ENCODE results near the gene PTCRA.

Gene PTCRA

GRCh38 chr6:42962096-42962495 is 46.2 kb downstream of the PTCRA start:
- Histone ChIP-seq H3K4me3 (ENCODE audit: low read depth, low read length) (no peak overlapping the region), H3K23ac (ENCODE audit: low read length) (no peak overlapping the region), H2AK5ac (ENCODE audit: low read length) (no peak overlapping the region), H3K79me2 (ENCODE audit: control insufficient read depth, insufficient read depth, low read length, poor library complexity) (no peaks in the 10 kb centered on the region), H2BK5ac (ENCODE audit: low read depth, low read length, poor library complexity) (no peak overlapping the region), H3K18ac (ENCODE audit: low read length) (no peak overlapping the region), H4K8ac (ENCODE audit: low read depth, low read length) (no peak overlapping the region), H3K79me1 (ENCODE audit: low read length) (no peaks in the 10 kb centered on the region), H4K91ac (ENCODE audit: low read depth, low read length) (no peak overlapping the region), H3K27me3 (ENCODE audit: insufficient read depth, low read length) (no peaks in the 10 kb centered on the region), H4K12ac (ENCODE audit: low read depth, low read length) (no peak overlapping the region), H3K9ac (ENCODE audit: low read length) (no peak overlapping the region), H3K9me3 (ENCODE audit: insufficient read depth, low read depth, low read length) (peaks cover 2% of the 10 kb centered on the region), H2BK12ac (ENCODE audit: low read length) (no peak overlapping the region), H3K36me3 (ENCODE audit: control insufficient read depth in 1 of 2, insufficient read depth in 2 of 2, low read length in 2 of 2) (peaks cover 33 to 35% of the 10 kb centered on the region in 2 experiments), H2AFZ (ENCODE audit: insufficient read depth, low read length, poor library complexity) (no peak overlapping the region), H3K27ac (ENCODE audit: low read depth, low read length) (no peak overlapping the region), H3K4ac (ENCODE audit: low read depth, low read length) (no peak overlapping the region), H2BK120ac (ENCODE audit: insufficient read depth, low read length, poor library complexity) (no peak overlapping the region), H3K4me1 (ENCODE audit: control insufficient read depth in 1 of 2, insufficient read depth in 2 of 2, low read length in 2 of 2) (peaks cover 4 to 5% of the 10 kb centered on the region in 2 experiments), H3K4me2 (ENCODE audit: low read length) (no peak overlapping the region), H3K14ac (ENCODE audit: low read length) (no peak overlapping the region)
- DNase-seq, result peak; percentile 68
- WGBS (ENCODE audit: extremely low coverage, insufficient coverage, insufficient read length), result no CpG with 5 or more reads among the region's 12 CpGs

DNA sequence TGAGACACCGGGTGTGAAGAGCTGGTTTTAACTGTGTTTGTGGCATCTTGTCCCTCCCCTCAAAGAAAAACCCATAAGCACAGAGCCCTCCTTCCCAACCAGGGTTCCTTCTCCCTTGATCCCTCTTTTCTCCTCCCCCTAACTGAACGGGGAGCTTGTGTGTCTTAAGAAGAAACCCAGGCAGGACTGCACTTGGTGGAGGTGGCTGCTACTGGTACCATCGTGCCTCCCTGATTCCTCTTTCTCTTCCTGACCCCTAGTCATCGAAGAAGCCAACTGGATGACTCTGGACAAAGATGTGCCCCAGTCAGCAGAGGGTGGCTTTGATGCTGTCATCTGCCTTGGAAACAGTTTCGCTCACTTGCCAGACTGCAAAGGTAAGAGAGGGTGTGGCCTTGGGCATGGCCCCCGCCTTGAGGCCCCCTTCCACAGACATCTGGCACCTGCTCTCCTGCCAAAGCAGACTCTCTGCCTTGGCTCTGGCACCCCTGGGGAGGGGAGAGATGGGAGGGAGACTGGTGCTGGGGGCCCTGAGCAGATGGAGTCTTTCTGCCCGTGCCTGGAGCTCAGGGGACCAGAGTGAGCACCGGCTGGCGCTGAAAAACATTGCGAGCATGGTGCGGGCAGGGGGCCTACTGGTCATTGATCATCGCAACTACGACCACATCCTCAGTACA is 46.8 kb downstream of the PTCRA start:
- Histone ChIP-seq H3K27ac (ENCODE audit: low read depth, low read length) (no peak overlapping the region), H2BK12ac (ENCODE audit: low read length) (no peak overlapping the region), H4K8ac (ENCODE audit: low read depth, low read length) (no peak overlapping the region), H3K4ac (ENCODE audit: low read depth, low read length) (no peak overlapping the region), H2AK5ac (ENCODE audit: low read length) (no peak overlapping the region), H3K79me2 (ENCODE audit: control insufficient read depth, insufficient read depth, low read length, poor library complexity) (no peaks in the 10 kb centered on the region), H2BK120ac (ENCODE audit: insufficient read depth, low read length, poor library complexity) (no peak overlapping the region), H3K27me3 (ENCODE audit: insufficient read depth, low read length) (no peaks in the 10 kb centered on the region), H3K23ac (ENCODE audit: low read length) (no peak overlapping the region), H3K9me3 (ENCODE audit: insufficient read depth, low read depth, low read length) (peaks cover 2% of the 10 kb centered on the region), H3K36me3 (ENCODE audit: control insufficient read depth in 1 of 2, insufficient read depth in 2 of 2, low read length in 2 of 2) (peaks cover 37 to 38% of the 10 kb centered on the region in 2 experiments), H3K9ac (ENCODE audit: low read length) (no peak overlapping the region), H2BK5ac (ENCODE audit: low read depth, low read length, poor library complexity) (no peak overlapping the region), H2AFZ (ENCODE audit: insufficient read depth, low read length, poor library complexity) (no peak overlapping the region), H4K12ac (ENCODE audit: low read depth, low read length) (no peak overlapping the region), H3K14ac (ENCODE audit: low read length) (no peak overlapping the region), H3K4me2 (ENCODE audit: low read length) (no peak overlapping the region), H3K79me1 (ENCODE audit: low read length) (no peaks in the 10 kb centered on the region), H3K4me1 (ENCODE audit: control insufficient read depth in 1 of 2, insufficient read depth in 2 of 2, low read length in 2 of 2) (peaks cover 4 to 5% of the 10 kb centered on the region in 2 experiments), H4K91ac (ENCODE audit: low read depth, low read length) (no peak overlapping the region), H3K18ac (ENCODE audit: low read length) (no peak overlapping the region), H3K4me3 (ENCODE audit: low read depth, low read length) (no peak overlapping the region)
- peak in 1 of 2 donors; percentile 20 for DNase-seq
- WGBS (ENCODE audit: extremely low coverage, insufficient coverage, insufficient read length), result no CpG with 5 or more reads among the region's 13 CpGs

- Histone ChIP-seq H3K4me2 (ENCODE audit: low read length) (no peak overlapping the region), H4K12ac (ENCODE audit: low read depth, low read length) (no peak overlapping the region), H2BK120ac (ENCODE audit: insufficient read depth, low read length, poor library complexity) (no peak overlapping the region), H3K4me3 (ENCODE audit: low read depth, low read length) (no peak overlapping the region), H3K27ac (ENCODE audit: low read depth, low read length) (no peak overlapping the region), H3K4ac (ENCODE audit: low read depth, low read length) (no peak overlapping the region), H3K14ac (ENCODE audit: low read length) (no peak overlapping the region), H2AK5ac (ENCODE audit: low read length) (no peak overlapping the region), H3K18ac (ENCODE audit: low read length) (no peak overlapping the region), H4K91ac (ENCODE audit: low read depth, low read length) (no peak overlapping the region), H3K23ac (ENCODE audit: low read length) (no peak overlapping the region), H3K27me3 (ENCODE audit: insufficient read depth, low read length) (no peaks in the 10 kb centered on the region), H3K9me3 (ENCODE audit: insufficient read depth, low read depth, low read length) (peaks cover 2% of the 10 kb centered on the region), H3K4me1 (ENCODE audit: control insufficient read depth in 1 of 2, insufficient read depth in 2 of 2, low read length in 2 of 2) (peaks cover 4 to 5% of the 10 kb centered on the region in 2 experiments), H3K79me1 (ENCODE audit: low read length) (no peaks in the 10 kb centered on the region), H2BK12ac (ENCODE audit: low read length) (no peak overlapping the region), H3K9ac (ENCODE audit: low read length) (no peak overlapping the region), H3K79me2 (ENCODE audit: control insufficient read depth, insufficient read depth, low read length, poor library complexity) (no peaks in the 10 kb centered on the region), H2BK5ac (ENCODE audit: low read depth, low read length, poor library complexity) (no peak overlapping the region), H4K8ac (ENCODE audit: low read depth, low read length) (no peak overlapping the region), H3K36me3 (ENCODE audit: control insufficient read depth in 1 of 2, insufficient read depth in 2 of 2, low read length in 2 of 2) (peaks cover 37 to 41% of the 10 kb centered on the region in 2 experiments), H2AFZ (ENCODE audit: insufficient read depth, low read length, poor library complexity) (no peak overlapping the region)
- no peak for DNase-seq
- no CpG with 5 or more reads among the region's 12 CpGs for WGBS (ENCODE audit: extremely low coverage, insufficient coverage, insufficient read length)
These were observed 47.5 kb downstream of the PTCRA start for GRCh38 chr6:42963179-42963854.

DNA sequence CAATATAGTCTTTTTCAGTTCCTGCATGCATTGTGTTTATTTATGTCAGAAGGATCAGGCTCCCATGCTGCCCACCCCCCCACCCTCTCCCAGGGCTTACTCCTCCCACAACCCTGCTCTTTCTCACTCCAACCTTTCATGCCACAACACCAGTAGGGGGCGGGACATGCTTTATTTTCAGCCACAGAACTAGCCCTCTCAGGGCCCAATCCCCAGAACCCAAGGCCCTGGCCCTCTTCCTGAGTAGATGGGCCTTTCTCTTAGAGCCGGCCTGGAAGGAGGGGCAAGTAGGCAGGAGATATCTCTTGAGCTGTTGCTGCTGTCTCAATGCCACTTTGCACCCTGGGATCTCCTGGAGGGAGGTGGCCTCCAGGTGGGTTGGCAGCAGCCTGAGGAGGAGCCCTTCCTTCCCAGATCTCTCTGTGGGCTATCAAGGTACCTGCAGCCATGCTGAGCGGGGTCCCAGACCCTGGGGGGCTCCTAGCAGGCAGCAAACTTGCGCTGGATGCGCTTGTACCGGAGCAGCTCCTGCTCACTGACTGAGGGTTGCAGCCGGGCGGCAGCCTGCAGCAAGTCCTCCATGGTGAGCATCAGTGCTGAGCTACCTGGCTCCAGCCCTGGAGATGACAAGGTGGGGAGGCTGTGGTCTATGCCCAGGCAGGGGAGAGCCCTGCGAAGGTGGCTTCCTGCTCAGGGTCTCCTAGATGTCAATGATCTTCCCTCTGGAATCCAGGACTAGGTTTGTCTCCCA is 48.2 kb downstream of the PTCRA start:
- DNase-seq, result peak in 1 of 2 donors; percentile 37
- Histone ChIP-seq H3K27ac (ENCODE audit: low read depth, low read length) (no peak overlapping the region), H3K18ac (ENCODE audit: low read length) (no peak overlapping the region), H3K79me1 (ENCODE audit: low read length) (no peaks in the 10 kb centered on the region), H4K12ac (ENCODE audit: low read depth, low read length) (no peak overlapping the region), H3K23ac (ENCODE audit: low read length) (no peak overlapping the region), H3K9ac (ENCODE audit: low read length) (no peak overlapping the region), H3K9me3 (ENCODE audit: insufficient read depth, low read depth, low read length) (peaks cover 2% of the 10 kb centered on the region), H3K14ac (ENCODE audit: low read length) (no peak overlapping the region), H2AK5ac (ENCODE audit: low read length) (no peak overlapping the region), H3K4ac (ENCODE audit: low read depth, low read length) (no peak overlapping the region), H2AFZ (ENCODE audit: insufficient read depth, low read length, poor library complexity) (no peak overlapping the region), H4K8ac (ENCODE audit: low read depth, low read length) (no peak overlapping the region), H3K4me3 (ENCODE audit: low read depth, low read length) (no peak overlapping the region), H3K4me1 (ENCODE audit: control insufficient read depth in 1 of 2, insufficient read depth in 2 of 2, low read length in 2 of 2) (peaks cover 4 to 5% of the 10 kb centered on the region in 2 experiments), H4K91ac (ENCODE audit: low read depth, low read length) (no peak overlapping the region), H3K27me3 (ENCODE audit: insufficient read depth, low read length) (no peaks in the 10 kb centered on the region), H2BK5ac (ENCODE audit: low read depth, low read length, poor library complexity) (no peak overlapping the region), H2BK120ac (ENCODE audit: insufficient read depth, low read length, poor library complexity) (no peak overlapping the region), H3K4me2 (ENCODE audit: low read length) (no peak overlapping the region), H3K79me2 (ENCODE audit: control insufficient read depth, insufficient read depth, low read length, poor library complexity) (no peaks in the 10 kb centered on the region), H3K36me3 (ENCODE audit: control insufficient read depth in 1 of 2, insufficient read depth in 2 of 2, low read length in 2 of 2) (peaks cover 37 to 46% of the 10 kb centered on the region in 2 experiments), H2BK12ac (ENCODE audit: low read length) (no peak overlapping the region)
- WGBS (ENCODE audit: extremely low coverage, insufficient coverage, insufficient read length), result no CpG with 5 or more reads among the region's 9 CpGs
